Measurements from ENCODE around the gene BHLHE23.

The BHLHE23 gene

DNA sequence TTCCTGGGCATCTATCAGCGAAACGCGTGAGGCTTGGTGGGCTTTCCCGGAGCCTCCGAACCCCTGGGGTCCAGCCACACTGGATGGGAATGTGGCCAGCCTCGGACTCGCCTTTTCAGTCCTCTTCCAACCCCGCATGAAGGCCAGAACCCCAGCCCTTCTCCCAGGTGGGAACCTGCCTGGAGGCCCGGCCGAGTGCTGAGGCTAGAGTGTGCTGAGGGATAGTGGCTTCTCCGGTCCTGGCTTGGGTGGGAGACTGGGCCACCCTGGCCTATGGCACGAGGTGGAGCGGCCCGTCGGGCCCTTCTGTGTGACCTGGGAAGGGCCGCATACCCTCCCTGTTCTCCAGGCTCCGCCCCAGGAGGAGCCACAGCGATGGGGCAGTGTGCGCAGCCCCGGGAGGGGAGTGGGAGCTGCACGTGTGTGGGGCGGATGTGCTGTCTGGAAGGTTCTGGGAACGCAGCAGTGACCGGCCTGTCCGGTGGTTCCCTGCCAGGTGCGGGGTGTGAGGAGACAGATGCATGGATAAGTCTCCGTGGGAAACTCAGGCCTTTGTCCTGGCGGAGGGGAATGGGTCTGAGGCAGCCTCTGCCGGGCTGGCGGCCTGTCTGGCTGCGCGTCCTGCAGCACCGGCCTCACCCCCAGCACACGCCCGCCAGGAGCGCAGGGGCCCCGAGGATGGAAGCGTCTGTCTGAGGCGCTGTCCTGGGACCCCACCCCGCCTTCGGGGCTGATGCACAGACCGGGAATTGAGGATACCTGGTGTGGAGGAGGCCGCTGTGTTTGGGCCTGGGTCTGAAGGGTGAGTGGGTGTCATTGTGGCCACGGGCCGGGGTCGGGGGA, 1.1 kb upstream of the BHLHE23 start:
- DNase-seq: no peak

DNA sequence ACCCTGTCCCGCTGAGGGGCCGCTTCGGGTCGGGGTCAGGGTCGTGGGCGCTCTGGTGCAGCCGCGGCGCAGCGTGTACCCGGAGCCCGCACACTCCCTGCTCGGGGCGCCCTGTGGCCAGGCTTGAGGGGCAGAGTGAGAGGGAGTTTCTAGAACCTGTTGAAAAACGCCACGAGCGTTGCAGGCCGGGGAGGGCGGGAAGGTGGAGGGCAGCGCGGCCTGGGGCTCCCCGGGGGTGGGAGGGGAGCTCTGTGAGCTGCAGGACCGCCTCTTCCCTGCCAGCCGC, 539 bp upstream of the BHLHE23 start:
- no peak for DNase-seq

DNA sequence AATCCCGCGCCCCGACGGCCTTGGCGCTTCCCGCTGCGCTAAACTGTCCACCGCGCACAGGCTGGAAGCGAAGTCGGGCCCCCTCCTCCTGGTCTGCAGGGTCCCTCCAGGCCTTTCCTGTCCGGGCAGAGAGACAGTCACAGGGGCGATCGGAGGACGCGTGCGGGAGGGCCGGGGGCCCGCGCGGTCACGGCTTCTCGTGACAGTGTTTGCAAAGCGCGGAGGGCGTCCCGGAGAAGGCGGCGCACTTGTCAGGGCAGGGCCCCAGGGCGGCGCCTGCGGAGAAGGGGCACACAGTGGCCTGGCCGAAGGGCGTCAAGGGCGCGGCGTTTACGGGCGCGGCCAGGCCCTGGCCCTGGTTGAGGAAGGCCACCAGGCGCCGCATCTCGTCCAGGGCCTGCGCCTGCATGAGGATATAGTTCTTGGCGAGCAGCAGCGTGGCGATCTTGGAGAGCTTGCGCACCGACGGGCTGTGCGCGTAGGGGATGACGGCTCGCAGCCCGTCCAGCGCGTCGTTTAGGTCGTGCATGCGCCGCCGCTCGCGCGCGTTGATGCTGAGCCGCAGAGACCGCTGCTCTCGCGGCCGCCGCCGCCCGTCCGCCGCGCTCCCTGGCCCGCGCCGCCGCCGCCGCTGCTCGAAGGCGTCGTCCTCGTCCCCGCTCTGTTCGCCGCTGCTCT, 763 bp downstream of the BHLHE23 start:
- no peak for DNase-seq

DNA sequence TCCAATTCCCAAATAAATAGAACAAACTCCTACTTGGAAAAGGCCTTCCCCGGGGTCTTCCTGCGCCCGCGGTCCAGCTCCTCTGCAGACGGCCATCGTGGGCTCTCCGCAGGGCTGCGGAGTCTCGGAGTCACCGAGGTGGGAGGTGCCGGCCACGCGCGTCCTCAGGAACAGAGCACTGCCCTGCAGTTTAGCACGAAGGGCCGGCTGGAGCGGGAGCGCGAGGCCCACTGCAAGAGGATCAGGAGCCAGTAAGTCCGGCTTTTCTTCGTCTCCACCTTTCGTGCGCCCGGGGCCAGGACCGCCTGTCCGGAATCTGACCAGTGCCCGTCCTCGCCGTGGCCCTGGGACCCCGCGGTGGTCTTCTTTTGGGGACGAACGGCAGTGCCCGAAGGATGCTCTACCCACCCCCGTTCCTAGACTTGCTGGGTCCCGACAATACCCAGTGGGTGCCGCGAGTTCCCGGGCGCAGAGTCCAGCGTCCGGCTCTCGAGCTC, 1.4 kb downstream of the BHLHE23 start:
- no peak for DNase-seq

DNA sequence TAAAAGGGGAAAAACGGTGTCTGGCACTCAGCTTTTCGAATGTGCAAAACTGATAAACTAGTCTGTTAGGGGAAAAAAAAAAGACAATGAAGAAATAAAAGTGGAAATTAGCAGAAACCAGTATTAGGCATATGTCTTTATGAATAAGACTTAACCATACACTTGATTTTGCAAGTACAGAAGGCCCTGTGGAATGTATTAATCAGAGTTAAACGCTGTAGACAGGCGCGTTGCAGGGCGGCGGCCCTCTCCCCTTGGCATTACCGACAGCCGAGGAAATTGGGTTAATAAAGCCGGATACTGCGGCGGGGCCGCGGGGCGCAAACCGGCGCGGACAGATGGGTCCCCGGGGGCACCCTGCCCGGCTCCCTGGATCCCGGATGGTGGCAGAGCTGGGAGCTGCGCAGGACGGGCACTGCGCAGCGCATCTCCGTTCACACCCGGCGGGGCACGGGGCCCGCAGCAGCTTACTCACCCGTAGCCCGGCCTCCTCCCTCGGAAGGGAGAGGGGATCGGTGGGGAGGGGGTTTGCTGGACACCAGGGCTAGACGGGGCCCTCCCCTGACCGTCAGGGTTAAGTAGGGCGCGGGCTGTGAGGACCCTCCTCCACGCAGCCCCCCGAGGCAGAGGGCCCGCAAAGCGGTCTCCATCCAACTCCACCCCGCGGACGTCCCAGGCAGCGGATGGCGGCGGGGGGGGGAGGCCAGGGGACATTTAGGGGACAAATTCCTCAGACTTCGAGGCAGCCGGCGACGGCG, 2.0 kb downstream of the BHLHE23 start:
- DNase-seq: no peak

DNA sequence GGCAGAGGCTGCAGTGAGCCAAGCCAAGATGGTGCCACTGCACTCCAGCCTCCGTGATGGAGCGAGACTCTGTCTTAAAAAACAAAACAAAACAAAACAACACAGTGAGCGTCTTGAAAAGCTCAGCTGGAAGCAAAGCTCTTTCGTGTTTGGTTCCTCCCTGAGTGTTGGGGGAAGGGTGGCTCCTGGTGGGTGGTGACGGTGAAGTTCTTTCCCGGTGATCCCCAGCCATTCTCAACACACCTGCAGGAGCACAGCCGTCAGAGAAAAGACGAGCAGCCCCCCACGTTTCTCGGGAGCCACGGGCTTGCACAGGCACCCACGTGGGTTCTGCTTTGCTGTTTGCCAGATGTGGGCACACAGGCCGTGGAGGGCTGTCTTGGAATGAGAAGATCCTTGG, 3.2 kb downstream of the BHLHE23 start:
- DNase-seq: no peak

DNA sequence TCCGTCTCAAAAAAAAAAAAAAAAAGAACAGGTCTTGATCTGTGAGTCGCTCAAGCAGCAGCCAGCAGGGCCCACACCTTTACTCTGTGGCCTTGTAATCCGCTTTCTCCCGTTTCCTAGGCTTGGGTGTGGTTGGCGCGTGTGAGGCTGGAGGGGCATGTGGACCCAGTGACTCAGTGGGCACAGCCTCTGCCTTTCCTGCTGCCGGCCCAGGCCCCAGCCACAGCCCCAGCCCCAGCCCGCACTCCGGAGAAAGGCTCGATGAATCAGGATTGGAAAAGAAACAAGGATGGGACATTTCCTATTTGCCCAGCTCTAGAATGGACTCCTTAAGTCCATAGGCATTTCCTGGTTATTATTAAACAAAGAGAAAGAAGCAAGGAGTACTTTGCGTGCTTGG, 4.3 kb downstream of the BHLHE23 start:
- DNase-seq: no peak

DNA sequence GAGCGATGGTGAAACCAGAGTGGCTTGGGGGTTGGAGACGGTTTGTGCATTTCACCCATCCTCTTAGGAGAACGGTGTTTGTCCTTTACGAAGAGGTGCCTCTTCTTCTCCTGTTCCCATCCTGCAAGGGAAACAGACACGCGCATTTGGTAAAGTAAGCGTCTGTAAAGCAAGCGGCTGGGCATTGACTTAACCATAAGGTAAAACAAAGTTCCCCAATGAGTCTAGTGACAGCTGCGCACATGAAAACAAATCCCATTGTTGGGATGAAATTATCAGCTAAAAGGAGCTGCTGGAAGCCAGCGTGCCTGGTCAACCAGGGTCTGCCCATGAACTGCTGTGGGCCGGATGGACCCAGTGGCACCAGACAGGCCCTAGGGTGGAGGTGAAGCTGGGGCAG, 5.8 kb downstream of the BHLHE23 start:
- no peak for DNase-seq

DNA sequence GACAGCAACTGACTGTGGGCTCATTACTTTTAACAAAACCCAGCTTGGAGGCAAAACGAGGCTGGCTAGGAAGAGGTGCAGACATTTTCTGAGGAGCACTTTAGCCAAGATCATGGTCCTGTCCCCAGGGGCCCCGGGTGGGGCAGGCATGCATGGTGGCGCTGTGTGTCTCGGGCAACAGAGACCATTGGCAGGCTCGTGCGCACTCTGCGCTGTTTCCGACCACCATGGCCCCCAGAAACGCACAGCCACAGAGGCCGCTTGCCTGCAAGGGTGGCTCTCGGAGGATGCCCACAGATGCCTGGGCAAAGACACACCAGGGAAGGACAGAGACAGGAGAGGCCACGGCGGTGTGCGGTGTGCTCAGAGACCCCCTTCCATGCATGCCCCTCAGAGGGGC, 6.7 kb downstream of the BHLHE23 start:
- no peak for DNase-seq

DNA sequence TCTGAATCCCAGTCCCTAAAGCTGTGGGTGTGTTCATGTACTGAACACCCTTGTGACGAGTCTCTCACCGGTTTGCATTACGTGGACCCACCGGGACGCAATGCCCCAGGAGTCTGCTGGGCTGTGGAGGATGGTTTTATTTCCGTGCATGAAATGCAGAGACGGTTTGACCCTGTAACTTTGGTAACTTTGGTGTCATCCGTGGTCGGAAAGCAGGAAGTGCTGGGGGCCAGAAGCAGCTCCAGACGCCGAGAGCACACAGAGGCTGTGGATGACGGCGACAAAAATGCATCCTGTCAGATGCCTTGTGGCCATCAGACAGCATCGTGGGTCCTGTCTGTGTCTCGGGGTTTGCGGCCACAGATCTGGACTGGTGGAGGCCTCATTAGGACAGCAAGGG, 7.2 kb downstream of the BHLHE23 start:
- DNase-seq: no peak

DNA sequence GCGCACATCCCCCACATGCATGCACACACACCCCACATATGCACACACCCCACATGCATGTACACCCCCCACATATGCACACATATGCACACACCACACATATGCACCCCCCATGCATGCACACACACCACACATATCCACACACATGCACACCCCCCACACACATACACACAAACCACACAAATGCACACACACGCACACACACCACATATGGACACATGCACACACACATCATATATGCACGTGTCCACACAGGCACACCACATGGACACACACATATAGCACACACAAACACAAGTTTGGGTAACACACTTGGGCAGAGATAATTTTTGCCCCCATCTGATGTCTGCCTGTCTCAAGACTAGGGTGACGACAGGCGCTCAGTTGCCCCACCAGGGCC, 8.3 kb downstream of the BHLHE23 start:
- DNase-seq: no peak

DNA sequence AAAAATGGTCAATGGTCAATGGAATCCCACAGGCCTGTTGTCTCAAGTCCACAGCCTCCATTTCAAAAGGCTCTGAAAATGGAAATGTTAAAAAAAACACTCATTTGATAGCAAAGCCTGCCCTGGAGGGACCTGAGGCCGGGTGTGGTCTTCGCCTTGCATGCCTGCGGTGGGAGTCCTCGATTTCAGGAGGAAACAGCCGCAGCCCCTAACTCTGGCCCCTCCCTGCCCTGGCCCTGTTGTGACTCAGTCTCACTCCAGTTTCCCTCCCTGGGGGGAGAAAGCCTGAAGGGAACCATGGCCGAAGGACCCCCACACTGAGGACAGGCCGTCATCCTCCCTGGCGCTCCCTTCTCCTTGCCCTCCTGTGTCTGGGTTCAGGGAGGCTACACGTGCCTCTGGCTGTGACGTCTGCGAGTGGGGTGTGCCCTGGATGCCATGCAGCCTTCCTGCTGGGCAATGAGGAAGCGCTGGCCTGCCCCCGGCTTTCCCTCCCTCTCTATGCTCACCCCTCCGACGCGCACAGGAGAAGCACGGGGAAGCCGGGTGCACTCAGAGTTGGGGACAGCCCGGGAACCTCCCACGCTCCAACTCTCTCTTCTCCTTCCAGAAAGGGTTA, 9.2 kb downstream of the BHLHE23 start:
- DNase-seq: peak; percentile 79 to 88

DNA sequence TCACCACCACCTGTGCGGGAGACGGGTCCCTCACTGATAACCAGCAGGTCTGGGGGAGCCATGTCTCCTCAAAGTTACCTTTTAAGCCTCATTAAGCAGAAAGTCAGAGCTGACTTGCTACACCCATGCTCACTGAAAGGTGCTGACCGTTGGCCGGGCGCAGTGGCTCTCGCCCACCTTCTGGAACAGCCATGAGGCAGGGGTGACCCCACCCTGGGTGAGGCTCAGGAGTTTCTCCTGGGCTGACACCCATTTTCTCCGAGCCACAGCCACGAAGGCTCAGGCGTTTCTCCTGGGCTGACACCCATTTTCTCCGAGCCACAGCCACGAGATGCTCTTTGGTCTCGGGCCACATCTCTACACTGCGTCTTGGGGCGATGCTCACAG, 10.2 kb downstream of the BHLHE23 start:
- DNase-seq: no peak

DNA sequence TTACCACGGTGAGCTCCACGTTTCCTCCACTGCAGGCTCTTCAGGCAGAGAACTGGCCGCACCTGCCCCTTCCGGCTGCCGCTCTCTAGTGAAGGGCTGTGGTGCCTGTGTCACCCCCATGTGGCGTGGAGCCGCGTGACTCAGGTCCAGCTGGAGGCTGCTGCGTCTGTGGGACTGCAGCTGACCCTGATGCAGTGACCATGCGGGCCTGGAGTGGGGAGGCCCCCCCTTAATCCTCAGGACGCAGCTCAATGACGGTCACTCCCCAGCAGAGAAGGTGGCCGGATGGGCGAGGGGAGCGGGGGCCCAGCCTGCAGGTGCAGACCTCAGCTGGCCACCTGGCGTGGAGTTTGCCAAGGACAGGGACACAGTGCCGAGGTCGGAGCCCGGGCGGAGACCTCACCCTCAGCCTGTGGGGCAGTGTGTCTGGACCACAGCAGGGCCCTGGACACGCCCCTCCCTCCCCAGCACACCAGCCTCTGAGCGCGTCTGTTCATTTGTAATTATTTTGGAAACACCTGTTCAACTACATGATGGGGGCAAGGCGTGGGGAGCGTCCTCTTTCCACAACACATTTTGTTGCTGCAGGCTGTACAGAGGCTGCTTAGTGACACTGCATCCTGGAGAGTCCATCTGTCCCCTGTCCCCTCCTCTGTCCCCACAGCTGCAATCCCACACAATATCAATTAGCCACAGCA, 10.7 kb downstream of the BHLHE23 start:
- DNase-seq: no peak

DNA sequence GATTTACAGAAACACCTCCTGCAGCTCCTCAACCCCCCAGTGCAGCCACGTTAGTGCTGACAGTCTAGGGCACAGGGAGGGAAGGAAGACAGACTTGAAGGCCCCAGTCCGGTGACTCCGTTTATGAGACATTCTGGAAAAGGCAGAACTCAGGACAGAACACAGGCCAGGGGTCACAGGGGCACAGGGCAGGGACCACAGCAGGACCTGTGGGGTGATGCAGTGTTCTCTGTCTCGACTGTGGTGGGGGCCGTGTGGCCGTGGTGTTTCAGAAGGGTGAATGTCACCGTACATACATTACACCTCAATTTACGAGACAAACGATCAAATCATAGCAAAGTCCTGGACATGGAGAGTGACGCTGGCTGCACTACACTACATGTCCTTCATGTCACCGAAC, 11.3 kb downstream of the BHLHE23 start:
- no peak for DNase-seq

DNA sequence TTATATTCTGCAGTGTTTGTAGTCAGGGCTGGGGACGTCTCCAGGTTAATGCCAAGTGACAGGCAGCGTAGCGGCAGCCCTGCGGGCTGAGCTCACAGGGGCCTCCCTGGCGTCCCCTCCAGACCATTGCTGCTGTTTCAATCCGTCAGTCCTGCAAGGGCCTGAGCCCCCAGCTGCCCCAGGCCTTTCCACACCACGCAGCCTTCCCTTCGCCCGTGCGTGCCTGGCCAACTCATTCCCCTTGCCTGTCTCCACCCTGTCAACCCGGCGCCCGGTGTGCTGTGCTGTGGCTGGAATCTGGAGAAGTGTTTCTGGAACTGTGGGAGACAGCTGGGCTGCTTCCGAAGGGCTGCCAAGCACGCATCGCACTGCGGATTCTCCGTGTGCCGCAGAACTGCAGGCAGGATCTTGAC, 11.9 kb downstream of the BHLHE23 start:
- no peak for DNase-seq

DNA sequence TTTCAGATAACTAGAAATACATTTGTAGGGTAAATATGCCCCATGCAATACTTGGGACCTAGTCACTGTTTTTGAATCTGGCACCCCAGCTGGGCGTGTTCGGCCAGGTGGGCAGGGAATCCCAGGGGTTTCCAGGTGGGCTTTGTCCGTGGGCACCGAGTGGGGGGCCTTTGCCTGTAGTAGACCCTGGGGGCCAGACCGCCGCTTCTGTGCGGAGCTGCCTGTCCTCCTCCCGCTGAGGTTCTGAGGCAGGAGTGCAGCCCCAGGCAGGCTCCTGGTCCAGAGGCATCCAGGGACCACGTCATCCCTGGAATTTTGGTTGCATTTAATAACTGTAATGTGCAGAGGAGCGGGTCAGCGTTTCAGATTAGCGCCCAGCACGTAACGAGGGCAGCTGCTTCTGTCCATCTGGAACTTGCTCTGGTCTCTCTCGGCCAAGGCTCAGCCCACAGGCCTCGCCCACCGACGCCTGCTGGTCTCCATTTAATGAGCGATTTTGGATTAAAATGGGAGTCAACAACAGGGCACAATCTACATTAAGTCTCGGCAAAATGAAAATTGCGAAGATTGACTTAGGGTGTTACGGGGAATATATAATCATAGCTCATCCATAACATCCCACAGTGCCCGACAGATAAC, 12.8 kb downstream of the BHLHE23 start:
- DNase-seq: no peak

DNA sequence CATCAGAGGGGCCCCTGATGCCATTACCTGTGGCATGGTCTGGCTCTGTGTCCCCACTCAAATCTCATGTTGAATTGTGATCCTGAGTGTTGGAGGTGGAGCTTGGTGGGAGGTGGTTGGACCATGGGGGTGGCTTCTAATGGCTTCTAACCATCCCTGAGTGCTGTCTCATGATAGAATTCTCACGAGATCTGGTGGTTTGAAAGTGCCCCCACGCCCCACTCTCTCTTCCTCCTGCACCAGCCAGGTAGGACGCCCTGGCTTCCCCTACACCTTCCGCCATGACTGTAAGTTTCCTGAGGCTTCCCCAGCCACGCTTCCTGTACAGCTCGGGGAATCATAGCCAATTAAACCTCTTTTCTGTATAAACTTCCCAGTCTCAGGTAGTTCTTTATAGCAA, 14.9 kb downstream of the BHLHE23 start:
- DNase-seq: no peak

DNA sequence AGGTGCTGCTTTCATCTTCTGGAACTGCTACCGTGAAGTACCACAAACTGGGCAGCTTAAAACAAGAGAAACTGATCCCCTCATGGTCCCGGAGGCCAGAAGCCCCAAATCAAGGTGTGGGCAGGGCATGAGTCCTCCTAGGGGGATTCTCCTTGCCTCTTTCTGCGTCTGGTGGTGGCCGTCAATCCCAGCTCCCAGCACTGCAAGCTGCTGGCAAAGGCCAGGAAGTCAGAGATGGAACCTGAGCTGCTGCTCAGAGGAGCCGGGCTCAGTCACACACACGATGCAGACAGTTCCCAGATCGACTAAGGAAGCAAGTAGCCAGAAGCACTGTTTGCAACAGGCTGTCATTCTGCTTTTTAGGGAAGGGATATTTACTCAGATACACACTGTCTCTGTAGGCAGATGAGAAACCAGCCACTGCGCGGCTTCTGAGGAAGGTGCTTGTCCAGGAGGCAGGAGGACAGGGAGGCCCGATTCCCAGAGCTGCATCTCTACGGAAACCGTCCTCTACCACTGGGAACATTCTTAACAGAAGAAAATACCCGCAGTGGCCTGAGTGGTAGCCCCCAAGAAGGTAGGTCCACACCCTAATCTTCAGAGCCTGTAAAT, 15.5 kb downstream of the BHLHE23 start:
- DNase-seq: no peak

DNA sequence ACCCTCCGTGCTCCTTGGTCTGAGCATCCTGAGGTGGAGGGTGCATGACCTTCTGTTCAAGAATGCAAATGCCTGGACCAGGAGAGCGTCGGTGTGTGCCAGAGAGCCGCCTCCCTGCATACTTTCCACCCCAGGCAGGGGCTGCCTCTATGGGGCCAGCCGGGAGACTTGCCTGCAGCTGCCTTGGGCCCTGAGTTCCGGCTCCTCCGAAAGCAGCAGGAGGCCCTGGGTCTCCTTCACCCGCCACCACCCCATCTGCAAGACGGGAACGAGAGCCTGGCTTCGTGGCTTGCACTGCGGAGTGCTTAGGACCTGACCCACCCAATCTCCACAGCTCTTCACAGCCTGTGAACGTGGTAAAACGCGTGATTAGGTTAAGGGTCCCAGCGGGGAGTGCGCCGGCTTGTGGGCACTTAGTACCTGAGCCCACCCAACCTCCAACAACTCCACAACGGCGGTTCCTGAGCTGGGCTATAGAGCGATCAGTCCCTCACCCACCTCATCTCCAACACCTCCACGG, 16.4 kb downstream of the BHLHE23 start:
- DNase-seq: no peak

DNA sequence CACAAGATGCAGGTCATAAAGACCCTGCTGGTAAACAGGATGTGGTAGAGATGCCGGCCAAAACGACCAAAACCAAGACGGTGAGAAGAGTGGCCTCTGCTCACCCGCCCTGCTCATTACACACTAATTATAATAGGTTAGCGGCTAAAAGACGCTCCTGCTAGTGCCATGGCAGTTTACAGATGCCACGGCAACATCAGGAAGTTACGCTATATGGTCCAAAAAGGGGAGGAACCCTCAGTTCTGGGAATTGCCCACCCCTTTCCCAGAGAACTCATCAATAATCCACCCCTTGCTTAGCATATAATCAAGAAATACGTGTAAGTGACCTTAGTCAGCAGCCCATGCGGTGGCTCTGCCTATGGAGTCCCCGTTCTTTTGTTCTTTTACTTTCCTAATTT, 17.6 kb downstream of the BHLHE23 start:
- peak in 1 of 2 donors; percentile 31 for DNase-seq

DNA sequence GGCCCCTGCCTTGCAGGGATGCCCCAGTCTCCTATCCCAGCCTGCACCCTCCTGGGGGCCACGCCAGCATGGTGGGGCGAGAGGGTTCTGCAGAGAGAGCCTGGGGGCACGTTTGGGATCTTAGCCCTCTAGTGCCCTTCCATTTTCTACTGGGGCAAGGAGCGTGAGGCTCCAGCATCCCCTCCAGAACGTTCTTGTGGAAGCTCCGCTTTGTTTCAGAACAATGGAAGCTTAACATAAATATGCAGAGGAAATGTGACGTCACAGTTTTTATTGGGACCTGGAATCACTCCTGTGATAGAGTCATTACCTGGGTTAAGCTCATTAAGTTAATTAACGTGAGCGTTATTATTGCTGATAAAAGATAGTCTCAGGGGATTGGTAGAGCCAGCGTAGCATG, 19.6 kb downstream of the BHLHE23 start:
- DNase-seq: no peak

All from inflammatory macrophage treated with lipopolysaccharide for 1 hour (primary cell).